Lung (tissue), 12 donors: Measurements from ENCODE around the gene CKM. TPM values are rescaled to one million over a fixed set of nuclear protein-coding genes. Genes with fewer than 3 reads are reported as not detected.

Experiments used
- ATAC-seq: fragments of 200-7000 bp; cut with Tn5 transposase; one replicate; pipeline ENCODE4 v1.9.1; 2020; ENCODE audit warnings: moderate number of reproducible peaks; ENCODE audit not compliant: insufficient read depth, low FRiP score
- DNase-seq, 3 donors: peaks; one replicate each; pipeline ENCODE4 v3.0.0-alpha.2; 2013 to 2017
- H3K27ac ChIP-seq, 2 donors: one replicate each; pipeline ENCODE4 v1.5.1; 2013; ENCODE audit warnings: mild to moderate bottlenecking in 2 of 2, moderate library complexity in 2 of 2, control low read depth in 1 of 2, inconsistent platforms in 1 of 2, low read depth in 1 of 2, low read length in 1 of 2
- H3K27me3 ChIP-seq, 3 donors: one replicate each; pipeline ENCODE4 v1.5.1; 2013; ENCODE audit warnings: low read length in 2 of 3; ENCODE audit not compliant: control insufficient read depth in 3 of 3, insufficient read depth in 3 of 3
- H3K36me3 ChIP-seq, 4 donors: one replicate each; pipeline ENCODE4 v1.5.1; 2013; ENCODE audit warnings: low read length in 4 of 4, mild to moderate bottlenecking in 1 of 4, moderate library complexity in 1 of 4; ENCODE audit not compliant: control insufficient read depth in 4 of 4, insufficient read depth in 4 of 4
- H3K4me1 ChIP-seq, 5 donors: one replicate each; pipeline ENCODE4 v1.5.1; 2013; ENCODE audit warnings: low read length in 5 of 5, mild to moderate bottlenecking in 2 of 5, moderate library complexity in 1 of 5; ENCODE audit not compliant: control insufficient read depth in 5 of 5, insufficient read depth in 5 of 5
- H3K4me3 ChIP-seq: one replicate; pipeline ENCODE4 v1.5.1; 2013; ENCODE audit warnings: mild to moderate bottlenecking, control low read depth, moderate library complexity
- H3K9ac ChIP-seq, 2 donors: one replicate each; pipeline ENCODE4 v1.5.1; 2013; ENCODE audit warnings: low read length in 2 of 2, control low read depth in 1 of 2; ENCODE audit not compliant: insufficient read depth in 1 of 2
- H3K9me3 ChIP-seq, 4 donors: one replicate each; pipeline ENCODE4 v1.5.1; 2013; ENCODE audit warnings: low read length in 3 of 4, mild to moderate bottlenecking in 1 of 4, moderate library complexity in 1 of 4; ENCODE audit not compliant: control insufficient read depth in 4 of 4, insufficient read depth in 3 of 4
- WGBS, 2 donors: extraction: QIAGEN DNeasy Blood & Tissue Kit; methylation state at CpG; one replicate each; pipeline ENCODE4 v1.1.7; 2013; 5-methylcytosine and 5-hydroxymethylcytosine counted together
- polyA plus RNA-seq, 2 donors: library from polyadenylated mRNA; stranded (reverse); fragments of 200-250 nt; gene quantifications; one replicate each; pipeline ENCODE4 v1.2.1, GENCODE V29; 2013
- total RNA-seq, 2 donors: library from RNA; depleted of rRNA in 1 of 2; stranded (reverse); fragments of >200 nt in 1 of 2; gene quantifications; one replicate each; pipeline ENCODE4 v1.2.1, GENCODE V29; 2014 to 2021
- TF ChIP-seq, protein P1 (sequence below): IDR thresholded peaks from 2 replicates; pipeline ENCODE4 v1.5.1; 2012; ENCODE audit warnings: mild to moderate bottlenecking; ENCODE audit errors: control extremely low read depth, extremely low read depth
- donor health status: control.
- donor health status: control.
- donor health status: Bipolar disorder and iron deficiency.
- donor health status: healthy.
- donor health status: DM: yes; HTN: yes; CAD: no.

The CKM gene
- total and polyA plus RNA-seq, 4 donors = 0.06 to 1.4 (median 0.97) TPM; not detected in 1

DNA sequence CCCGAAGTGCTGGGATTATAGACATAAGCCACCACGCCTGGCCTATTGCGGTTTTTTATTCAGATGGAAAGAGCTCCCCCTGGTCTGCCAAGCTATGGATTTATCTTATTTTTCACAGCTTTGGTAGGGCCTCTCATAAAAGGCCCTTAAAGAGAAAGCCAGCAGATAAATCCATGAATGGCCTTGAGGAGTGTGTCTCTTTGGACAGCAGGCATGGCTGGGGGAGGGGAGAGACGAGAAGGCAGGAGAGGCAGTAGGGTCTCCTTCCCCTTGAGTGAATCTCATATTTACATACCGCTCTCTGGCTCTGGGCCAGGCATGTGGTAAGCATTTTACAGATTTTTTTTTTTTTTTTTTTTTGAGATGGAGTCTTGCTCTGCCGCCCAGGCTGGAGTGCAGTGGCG, 46.4 kb downstream of the CKM start:
- ATAC-seq = no peak
- Histone ChIP-seq H3K9me3 (no peaks in the 10 kb centered on the region), H3K4me1 (peaks cover 0 to 30% (median 12%) of the 10 kb centered on the region in 5 donors), H3K4me3 (no peak overlapping the region), H3K36me3 (peaks cover 3 to 36% (median 24%) of the 10 kb centered on the region in 4 donors), H3K27me3 (no peaks in the 10 kb centered on the region), H3K27ac (no peak overlapping the region), H3K9ac (no peak overlapping the region)
- peak; percentile 89 to 94 (median 92) for DNase-seq
- 71 to 85% methylated on average over 6 to 7 of the region's 7 CpGs for WGBS, 2 donors
- TF ChIP-seq, protein P1, sequence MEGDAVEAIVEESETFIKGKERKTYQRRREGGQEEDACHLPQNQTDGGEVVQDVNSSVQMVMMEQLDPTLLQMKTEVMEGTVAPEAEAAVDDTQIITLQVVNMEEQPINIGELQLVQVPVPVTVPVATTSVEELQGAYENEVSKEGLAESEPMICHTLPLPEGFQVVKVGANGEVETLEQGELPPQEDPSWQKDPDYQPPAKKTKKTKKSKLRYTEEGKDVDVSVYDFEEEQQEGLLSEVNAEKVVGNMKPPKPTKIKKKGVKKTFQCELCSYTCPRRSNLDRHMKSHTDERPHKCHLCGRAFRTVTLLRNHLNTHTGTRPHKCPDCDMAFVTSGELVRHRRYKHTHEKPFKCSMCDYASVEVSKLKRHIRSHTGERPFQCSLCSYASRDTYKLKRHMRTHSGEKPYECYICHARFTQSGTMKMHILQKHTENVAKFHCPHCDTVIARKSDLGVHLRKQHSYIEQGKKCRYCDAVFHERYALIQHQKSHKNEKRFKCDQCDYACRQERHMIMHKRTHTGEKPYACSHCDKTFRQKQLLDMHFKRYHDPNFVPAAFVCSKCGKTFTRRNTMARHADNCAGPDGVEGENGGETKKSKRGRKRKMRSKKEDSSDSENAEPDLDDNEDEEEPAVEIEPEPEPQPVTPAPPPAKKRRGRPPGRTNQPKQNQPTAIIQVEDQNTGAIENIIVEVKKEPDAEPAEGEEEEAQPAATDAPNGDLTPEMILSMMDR = no peak

DNA sequence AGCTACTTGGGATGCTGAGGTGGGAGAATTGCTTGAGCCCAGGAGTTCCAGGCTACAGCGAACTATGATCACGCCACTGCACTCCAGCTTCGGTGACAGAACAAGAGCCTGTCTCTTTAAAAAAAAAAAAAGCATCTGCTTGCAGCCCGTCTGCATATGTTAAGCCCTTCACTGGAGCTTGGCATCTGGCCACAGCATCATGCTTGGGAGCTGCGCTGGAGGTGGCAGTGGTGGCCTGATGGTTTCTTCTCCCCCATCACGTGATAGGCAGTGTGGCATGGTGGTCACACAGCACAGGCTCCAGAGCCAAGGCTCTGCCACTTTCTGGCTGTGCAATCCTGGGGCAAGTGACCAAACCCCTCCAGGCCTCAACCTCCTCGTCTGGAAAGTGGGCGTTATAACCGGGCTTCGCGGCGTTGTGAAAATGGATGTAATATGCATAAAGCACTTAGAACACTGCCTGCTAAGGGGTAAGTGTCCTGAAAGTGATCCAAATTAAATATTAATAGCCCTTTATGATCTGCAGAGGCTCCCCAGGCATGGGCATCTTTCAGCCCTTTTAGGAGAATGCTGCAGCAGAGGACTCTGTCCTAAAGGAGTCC, 47.2 kb downstream of the CKM start:
- peak; percentile 72 to 78 (median 72) for DNase-seq
- Histone ChIP-seq H3K27me3 (no peaks in the 10 kb centered on the region), H3K9ac (no peak overlapping the region), H3K36me3 (peaks cover 3 to 33% (median 23%) of the 10 kb centered on the region in 4 donors), H3K9me3 (no peaks in the 10 kb centered on the region), H3K27ac (no peak overlapping the region), H3K4me3 (no peak overlapping the region), H3K4me1 (peaks cover 0 to 30% (median 12%) of the 10 kb centered on the region in 5 donors)
- 81 to 84% methylated on average over 12 of the region's 12 CpGs for WGBS, 2 donors
- no peak for ATAC-seq
- TF ChIP-seq, protein P1 = no peak

DNA sequence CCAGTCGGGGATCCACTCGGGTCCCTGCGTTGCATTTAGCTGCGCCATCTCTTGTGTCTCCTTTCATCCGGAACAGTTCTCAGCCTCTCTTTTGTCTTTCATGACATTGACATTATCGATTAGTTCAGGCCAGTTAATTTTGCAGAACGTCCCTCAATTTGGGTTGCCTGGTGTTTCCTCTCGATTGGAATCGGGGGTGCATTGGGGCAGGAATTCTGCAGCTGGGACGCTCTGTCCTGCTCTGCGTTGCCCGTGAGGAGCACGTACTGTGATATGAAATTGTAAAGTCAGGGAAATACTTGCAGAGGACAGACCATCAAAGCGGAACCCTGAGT, 49.2 kb downstream of the CKM start:
- Histone ChIP-seq H3K9ac (no peak overlapping the region), H3K27ac (no peak overlapping the region), H3K4me3 (no peak overlapping the region), H3K9me3 (no peaks in the 10 kb centered on the region), H3K36me3 (peaks cover 7 to 29% (median 21%) of the 10 kb centered on the region in 4 donors), H3K27me3 (no peaks in the 10 kb centered on the region), H3K4me1 (peaks cover 0 to 30% (median 12%) of the 10 kb centered on the region in 5 donors)
- TF ChIP-seq, protein P1 = no peak
- 79 to 90% methylated on average over 14 of the region's 14 CpGs for WGBS, 2 donors
- ATAC-seq (no peak), DNase-seq (no peak)

DNA sequence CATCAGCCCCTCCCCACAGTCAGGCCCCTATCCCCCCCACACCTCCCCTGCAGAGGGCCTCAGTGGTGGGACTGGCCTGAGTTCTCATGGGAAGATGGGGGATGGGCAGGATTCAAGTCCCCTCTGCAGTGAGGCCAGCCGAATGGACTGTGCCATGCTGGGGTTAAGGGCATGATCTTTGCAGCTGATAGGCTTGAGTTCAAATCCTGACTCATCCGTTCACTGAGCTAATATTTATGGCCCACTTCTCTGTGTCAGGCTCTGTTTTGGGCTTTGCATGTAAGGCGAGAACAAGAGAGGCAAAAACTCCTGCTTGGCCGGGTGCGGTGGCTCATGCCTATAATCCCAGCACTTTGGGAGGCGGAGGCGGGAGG, 51.0 kb downstream of the CKM start:
- H3K4me1 ChIP-seq = peaks cover 0 to 30% (median 12%) of the 10 kb centered on the region in 5 donors
- ATAC-seq = no peak
- 82 to 83% methylated on average over 7 of the region's 7 CpGs for WGBS, 2 donors
- H3K9me3 ChIP-seq = no peaks in the 10 kb centered on the region
- H3K27ac ChIP-seq = no peak overlapping the region
- H3K9ac ChIP-seq = no peak overlapping the region
- no peak overlapping the region for H3K4me3 ChIP-seq
- TF ChIP-seq, protein P1 = no peak
- no peaks in the 10 kb centered on the region for H3K27me3 ChIP-seq
- DNase-seq = no peak
- peaks cover 6 to 26% (median 18%) of the 10 kb centered on the region in 4 donors for H3K36me3 ChIP-seq
